GM12878 (cell line): ENCODE data around the gene CALM3. TPM values are rescaled to one million over a fixed set of nuclear protein-coding genes. Genes with fewer than 3 reads are reported as not detected.

Source experiments
- ASH2L ChIP-seq: fragments of 300-600, 200-600 bp; sonication (generic); IDR thresholded peaks from 2 replicates; pipeline ENCODE4 v1.6.1; 2017; ENCODE audit warnings: low read depth, mild to moderate bottlenecking, borderline replicate concordance
- ATF7 ChIP-seq: fragments of 450-650 bp; IDR thresholded peaks from 2 replicates; pipeline ENCODE4 v1.6.1; 2016; ENCODE audit warnings: low read depth, mild to moderate bottlenecking
- BHLHE40 ChIP-seq, 2 experiments: fragments of 450-650 bp in 1 of 2; IDR thresholded peaks; 2 replicates each; pipeline ENCODE4 v1.6.1; 2011 to 2017; ENCODE audit warnings: low read depth in 2 of 2, borderline replicate concordance in 1 of 2, improper control_type of control experiment in 1 of 2, low read length in 1 of 2, mild to moderate bottlenecking in 1 of 2
- CREB1 ChIP-seq: IDR thresholded peaks from 2 replicates; pipeline ENCODE4 v1.6.1; 2012; ENCODE audit warnings: low read depth, mild to moderate bottlenecking, inconsistent platforms
- DPF2 ChIP-seq: fragments of 450-650 bp; IDR thresholded peaks from 2 replicates; pipeline ENCODE4 v1.6.1; 2017; ENCODE audit warnings: mild to moderate bottlenecking
- ESRRA ChIP-seq: IDR thresholded peaks from 2 replicates; pipeline ENCODE4 v1.6.1; 2012; ENCODE audit warnings: mild to moderate bottlenecking, low read length, improper control_type of control experiment
- FOXM1 ChIP-seq: IDR thresholded peaks from 2 replicates; pipeline ENCODE4 v1.6.1; 2012; ENCODE audit warnings: low read depth, mild to moderate bottlenecking, inconsistent platforms, low read length, moderate library complexity
- HDAC6 ChIP-seq: fragments of 200-600 bp; sonication (generic); IDR thresholded peaks from one replicate; pipeline ENCODE4 v1.8.0; 2017; ENCODE audit warnings: antibody characterized with exemption; ENCODE audit not compliant: unreplicated experiment
- IKZF1 ChIP-seq: fragments of 450-650 bp; conservative IDR thresholded peaks from 2 replicates; pipeline ENCODE4 v1.6.1; 2017; ENCODE audit warnings: antibody characterized with exemption, mild to moderate bottlenecking
- IRF5 ChIP-seq: fragments of 450-650 bp; IDR thresholded peaks from 2 replicates; pipeline ENCODE4 v1.6.1; 2017; ENCODE audit warnings: borderline replicate concordance
- JUND ChIP-seq: IDR thresholded peaks from 2 replicates; pipeline ENCODE4 v1.6.1; 2012; ENCODE audit warnings: low read depth, mild to moderate bottlenecking, low read length, improper control_type of control experiment, moderate library complexity
- MXI1 ChIP-seq: fragments of 150-350 bp; IDR thresholded peaks from 2 replicates; pipeline ENCODE4 v1.6.1; 2011; ENCODE audit warnings: low read depth, mild to moderate bottlenecking, inconsistent platforms, low read length, improper control_type of control experiment
- NBN ChIP-seq: fragments of 450-650 bp; IDR thresholded peaks from 2 replicates; pipeline ENCODE4 v1.6.1; 2016
- NFYA ChIP-seq: IDR thresholded peaks from 2 replicates; pipeline ENCODE4 v1.6.1; 2011; ENCODE audit warnings: low read depth, mild to moderate bottlenecking, low read length, improper control_type of control experiment, borderline replicate concordance
- NR2F1 ChIP-seq: fragments of 450-650 bp; conservative IDR thresholded peaks from 2 replicates; pipeline ENCODE4 v1.6.1; 2017; ENCODE audit warnings: mild to moderate bottlenecking
- PML ChIP-seq: IDR thresholded peaks from 2 replicates; pipeline ENCODE4 v1.6.1; 2012; ENCODE audit warnings: low read length, inconsistent platforms
- POLR2A ChIP-seq: IDR thresholded peaks from 2 replicates; pipeline ENCODE4 v1.6.1; 2011; ENCODE audit warnings: low read depth, mild to moderate bottlenecking, low read length
- RB1 ChIP-seq: fragments of 450-650 bp; formaldehyde crosslinking; IDR thresholded peaks from 2 replicates; pipeline ENCODE4 v1.6.1; 2017; ENCODE audit warnings: mild to moderate bottlenecking, borderline replicate concordance
- SMAD1 ChIP-seq: fragments of 450-650 bp; IDR thresholded peaks from 2 replicates; pipeline ENCODE4 v1.6.1; 2018; ENCODE audit warnings: mild to moderate bottlenecking, low read depth; ENCODE audit not compliant: partially characterized antibody
- TCF7 ChIP-seq: IDR thresholded peaks from 2 replicates; pipeline ENCODE4 v1.6.1; 2014; ENCODE audit warnings: antibody characterized with exemption, borderline replicate concordance
- YY1 ChIP-seq: IDR thresholded peaks from 2 replicates; pipeline ENCODE4 v1.6.1; 2011; ENCODE audit warnings: low read depth, mild to moderate bottlenecking, low read length
- polyA plus RNA-seq, 11 experiments: library from polyadenylated mRNA; depleted of rRNA in 4 of 11; unstranded in 6 of 11; stranded (reverse) in 5 of 11; fragments of >200 nt; fragmentation: Nextera tagmentation in 4 of 11; fragmentation: Illumina TruSeq in 1 of 11; extraction: Ambion mirVana in 4 of 11; extraction: Trizol in 1 of 11; gene quantifications; 1 replicate in 1 of 11; 2 replicates in 10 of 11; pipeline versions ENCODE4 v1.2.1 to v1.2.3, GENCODE V29; 2011 to 2016; ENCODE audit warnings: inconsistent platforms in 2 of 11, missing spikeins in 2 of 11, low read depth in 1 of 11
- total RNA-seq, 4 experiments: library from RNA; depleted of rRNA in 3 of 4; stranded (reverse); fragments of >200 nt in 3 of 4; fragmentation: Illumina TruSeq in 1 of 4; extraction: Trizol in 1 of 4; gene quantifications; 2 replicates each; pipeline versions ENCODE4 v1.2.1 to v1.2.3, GENCODE V29; 2013 to 2021
- TF ChIP-seq, protein P1 (sequence below): fragments of 450-650 bp; IDR thresholded peaks from 2 replicates; pipeline ENCODE4 v1.6.1; 2018; ENCODE audit warnings: mild to moderate bottlenecking, low read depth, moderate library complexity; ENCODE audit not compliant: partially characterized antibody
- TF ChIP-seq, protein P2 (sequence below): fragments of 450-650 bp; IDR thresholded peaks from 2 replicates; pipeline ENCODE4 v1.6.1; 2016; ENCODE audit warnings: mild to moderate bottlenecking
- TF ChIP-seq, protein P3 (sequence below): fragments of 450-650 bp; IDR thresholded peaks from 2 replicates; pipeline ENCODE4 v1.6.1; 2014; ENCODE audit warnings: mild to moderate bottlenecking

The CALM3 gene
- total and polyA plus RNA-seq, 10 of the 15 experiments (the other 5 are each of a cell fraction or from before 2014, with no cell fraction given): 164 to 849 (median 347) TPM

- TF ChIP-seq IKZF1 (peak; percentile 73), TCF7 (no peak), BHLHE40 (IDR thresholded peaks at IDR 0.05; ENCODE audit: borderline replicate concordance in 1 of 2, low read depth in 2 of 2, low read length in 1 of 2) (peak in 1 of 2 experiments; percentile 38; a peak in 1 of 4 replicates), RB1 (no peak), JUND (no peak), NFYA (no peak), YY1 (0 out of 2 replicates have a peak, but pooled peaks have one; percentile 16), FOXM1 (no peak), HDAC6 (no peak), MXI1 (0 out of 2 replicates have a peak, but pooled peaks have one; percentile 4), POLR2A (peak; percentile 62), NR2F1 (no peak), IRF5 (no peak), DPF2 (no peak), ESRRA (no peak), CREB1 (no peak), ASH2L (no peak), SMAD1 (no peak), ATF7 (no peak), PML (no peak), NBN (peak; percentile 90)
- TF ChIP-seq, protein P1, sequence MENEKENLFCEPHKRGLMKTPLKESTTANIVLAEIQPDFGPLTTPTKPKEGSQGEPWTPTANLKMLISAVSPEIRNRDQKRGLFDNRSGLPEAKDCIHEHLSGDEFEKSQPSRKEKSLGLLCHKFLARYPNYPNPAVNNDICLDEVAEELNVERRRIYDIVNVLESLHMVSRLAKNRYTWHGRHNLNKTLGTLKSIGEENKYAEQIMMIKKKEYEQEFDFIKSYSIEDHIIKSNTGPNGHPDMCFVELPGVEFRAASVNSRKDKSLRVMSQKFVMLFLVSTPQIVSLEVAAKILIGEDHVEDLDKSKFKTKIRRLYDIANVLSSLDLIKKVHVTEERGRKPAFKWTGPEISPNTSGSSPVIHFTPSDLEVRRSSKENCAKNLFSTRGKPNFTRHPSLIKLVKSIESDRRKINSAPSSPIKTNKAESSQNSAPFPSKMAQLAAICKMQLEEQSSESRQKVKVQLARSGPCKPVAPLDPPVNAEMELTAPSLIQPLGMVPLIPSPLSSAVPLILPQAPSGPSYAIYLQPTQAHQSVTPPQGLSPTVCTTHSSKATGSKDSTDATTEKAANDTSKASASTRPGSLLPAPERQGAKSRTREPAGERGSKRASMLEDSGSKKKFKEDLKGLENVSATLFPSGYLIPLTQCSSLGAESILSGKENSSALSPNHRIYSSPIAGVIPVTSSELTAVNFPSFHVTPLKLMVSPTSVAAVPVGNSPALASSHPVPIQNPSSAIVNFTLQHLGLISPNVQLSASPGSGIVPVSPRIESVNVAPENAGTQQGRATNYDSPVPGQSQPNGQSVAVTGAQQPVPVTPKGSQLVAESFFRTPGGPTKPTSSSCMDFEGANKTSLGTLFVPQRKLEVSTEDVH: no peak
- TF ChIP-seq, protein P2, sequence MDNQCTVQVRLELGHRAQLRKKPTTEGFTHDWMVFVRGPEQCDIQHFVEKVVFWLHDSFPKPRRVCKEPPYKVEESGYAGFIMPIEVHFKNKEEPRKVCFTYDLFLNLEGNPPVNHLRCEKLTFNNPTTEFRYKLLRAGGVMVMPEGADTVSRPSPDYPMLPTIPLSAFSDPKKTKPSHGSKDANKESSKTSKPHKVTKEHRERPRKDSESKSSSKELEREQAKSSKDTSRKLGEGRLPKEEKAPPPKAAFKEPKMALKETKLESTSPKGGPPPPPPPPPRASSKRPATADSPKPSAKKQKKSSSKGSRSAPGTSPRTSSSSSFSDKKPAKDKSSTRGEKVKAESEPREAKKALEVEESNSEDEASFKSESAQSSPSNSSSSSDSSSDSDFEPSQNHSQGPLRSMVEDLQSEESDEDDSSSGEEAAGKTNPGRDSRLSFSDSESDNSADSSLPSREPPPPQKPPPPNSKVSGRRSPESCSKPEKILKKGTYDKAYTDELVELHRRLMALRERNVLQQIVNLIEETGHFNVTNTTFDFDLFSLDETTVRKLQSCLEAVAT: peak; percentile 19; the same call in 1 of the 2 replicates
- TF ChIP-seq, protein P3, sequence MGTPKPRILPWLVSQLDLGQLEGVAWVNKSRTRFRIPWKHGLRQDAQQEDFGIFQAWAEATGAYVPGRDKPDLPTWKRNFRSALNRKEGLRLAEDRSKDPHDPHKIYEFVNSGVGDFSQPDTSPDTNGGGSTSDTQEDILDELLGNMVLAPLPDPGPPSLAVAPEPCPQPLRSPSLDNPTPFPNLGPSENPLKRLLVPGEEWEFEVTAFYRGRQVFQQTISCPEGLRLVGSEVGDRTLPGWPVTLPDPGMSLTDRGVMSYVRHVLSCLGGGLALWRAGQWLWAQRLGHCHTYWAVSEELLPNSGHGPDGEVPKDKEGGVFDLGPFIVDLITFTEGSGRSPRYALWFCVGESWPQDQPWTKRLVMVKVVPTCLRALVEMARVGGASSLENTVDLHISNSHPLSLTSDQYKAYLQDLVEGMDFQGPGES: no peak
Measured at GRCh38 chr19:46624958-46625661, 24.0 kb downstream of the CALM3 start, which contains the start of gene PTGIR (continued).
